IPS-20b (cell line): Measurements from ENCODE around the gene PPP1R37.
A peak's percentile ranks its signal among the peaks of the same experiment; 100 is the strongest.

Experiments
- H3K27ac ChIP-seq: one replicate; pipeline ENCODE4 v1.5.1; 2013; ENCODE audit warnings: low read length
- H3K27me3 ChIP-seq: 2 replicates; pipeline ENCODE4 v1.6.1; 2013; ENCODE audit warnings: mild to moderate bottlenecking, low read length, inconsistent platforms; ENCODE audit not compliant: insufficient read depth
- H3K36me3 ChIP-seq: 2 replicates; pipeline ENCODE4 v1.6.1; 2013; ENCODE audit warnings: low read depth, mild to moderate bottlenecking, inconsistent platforms, low read length, moderate library complexity; ENCODE audit not compliant: insufficient read depth
- H3K4me1 ChIP-seq: 2 replicates; pipeline ENCODE4 v1.6.1; 2013; ENCODE audit warnings: mild to moderate bottlenecking, control low read depth, inconsistent platforms, low read length, moderate library complexity; ENCODE audit not compliant: insufficient read depth
- H3K4me3 ChIP-seq: 2 replicates; pipeline ENCODE4 v1.5.1; 2013; ENCODE audit warnings: mild to moderate bottlenecking, low read length, inconsistent platforms
- H3K9ac ChIP-seq: 2 replicates; pipeline ENCODE4 v1.6.1; 2013; ENCODE audit warnings: low read depth, mild to moderate bottlenecking, inconsistent platforms, low read length, moderate library complexity
- H3K9me3 ChIP-seq: 2 replicates; pipeline ENCODE4 v1.6.1; 2013; ENCODE audit warnings: mild to moderate bottlenecking, low read depth, low read length, inconsistent platforms; ENCODE audit not compliant: insufficient read depth

PPP1R37 gene

GRCh38 chr19:45087531-45087930, 5.4 kb upstream of the PPP1R37 start:
- Histone ChIP-seq H3K36me3 (peaks cover 21% of the 10 kb centered on the region), H3K9ac (no peak overlapping the region), H3K9me3 (no peaks in the 10 kb centered on the region), H3K4me1 (no peaks in the 10 kb centered on the region), H3K4me3 (no peak overlapping the region), H3K27me3 (no peaks in the 10 kb centered on the region), H3K27ac (no peak overlapping the region)

- Histone ChIP-seq H3K9me3 (no peaks in the 10 kb centered on the region), H3K36me3 (peaks cover 16% of the 10 kb centered on the region), H3K27ac (no peak overlapping the region), H3K4me3 (no peak overlapping the region), H3K9ac (no peak overlapping the region), H3K4me1 (peaks cover 6% of the 10 kb centered on the region; the same call in 1 of the 2 replicates), H3K27me3 (no peaks in the 10 kb centered on the region)
Measured at GRCh38 chr19:45090034-45090433, 2.9 kb upstream of the PPP1R37 start.

- H3K27ac ChIP-seq: no peak overlapping the region
- peaks cover 6% of the 10 kb centered on the region; the same call in 1 of the 2 replicates for H3K4me1 ChIP-seq
- H3K27me3 ChIP-seq: no peaks in the 10 kb centered on the region
- 0 out of 2 replicates have a peak overlapping the region, but pooled peaks have one; percentile 69 for H3K9ac ChIP-seq
- H3K9me3 ChIP-seq: no peaks in the 10 kb centered on the region
- peak overlapping the region; percentile 60; the same call in 1 of the 2 replicates for H3K4me3 ChIP-seq
- H3K36me3 ChIP-seq: peaks cover 15% of the 10 kb centered on the region
Measured at GRCh38 chr19:45090606-45091005, 2.4 kb upstream of the PPP1R37 start.

GRCh38 chr19:45091031-45091923, 1.7 kb upstream of the PPP1R37 start:
- Histone ChIP-seq H3K4me3 (peak overlapping the region; percentile 90), H3K27me3 (no peaks in the 10 kb centered on the region), H3K4me1 (peaks cover 6% of the 10 kb centered on the region; the same call in 1 of the 2 replicates), H3K9ac (peak overlapping the region; percentile 99), H3K36me3 (peaks cover 20% of the 10 kb centered on the region), H3K27ac (peak overlapping the region; percentile 69), H3K9me3 (no peaks in the 10 kb centered on the region)

- Histone ChIP-seq H3K4me3 (peak overlapping the region; percentile 90), H3K4me1 (peaks cover 21% of the 10 kb centered on the region), H3K9ac (peak overlapping the region; percentile 99; the same call in 1 of the 2 replicates), H3K9me3 (no peaks in the 10 kb centered on the region), H3K36me3 (peaks cover 20% of the 10 kb centered on the region), H3K27me3 (no peaks in the 10 kb centered on the region), H3K27ac (no peak overlapping the region)
Measured at GRCh38 chr19:45094137-45094536, 1.2 kb downstream of the PPP1R37 start.

- H3K9me3 ChIP-seq: no peaks in the 10 kb centered on the region
- no peak overlapping the region; the same call in 1 of the 2 replicates for H3K9ac ChIP-seq
- 0 out of 2 replicates have a peak overlapping the region, but pooled peaks have one; percentile 18 for H3K4me3 ChIP-seq
- H3K4me1 ChIP-seq: peaks cover 26% of the 10 kb centered on the region
- H3K27me3 ChIP-seq: no peaks in the 10 kb centered on the region
- H3K36me3 ChIP-seq: peaks cover 19% of the 10 kb centered on the region
- no peak overlapping the region for H3K27ac ChIP-seq
Measured at GRCh38 chr19:45094707-45095106, 1.7 kb downstream of the PPP1R37 start.

GRCh38 chr19:45095496-45096413, 2.8 kb downstream of the PPP1R37 start:
- Histone ChIP-seq H3K9me3 (no peaks in the 10 kb centered on the region), H3K27me3 (no peaks in the 10 kb centered on the region), H3K4me3 (no peak overlapping the region), H3K36me3 (peaks cover 9% of the 10 kb centered on the region), H3K27ac (no peak overlapping the region), H3K4me1 (peaks cover 30% of the 10 kb centered on the region), H3K9ac (no peak overlapping the region)

GRCh38 chr19:45096700-45097099, 3.7 kb downstream of the PPP1R37 start:
- H3K4me3 ChIP-seq: no peak overlapping the region
- peaks cover 30% of the 10 kb centered on the region for H3K4me1 ChIP-seq
- H3K36me3 ChIP-seq: peaks cover 7% of the 10 kb centered on the region
- H3K9me3 ChIP-seq: no peaks in the 10 kb centered on the region
- no peak overlapping the region for H3K27ac ChIP-seq
- H3K27me3 ChIP-seq: no peaks in the 10 kb centered on the region
- H3K9ac ChIP-seq: no peak overlapping the region

- H3K27ac ChIP-seq: no peak overlapping the region
Measured at GRCh38 chr19:45097450-45097775, 4.4 kb downstream of the PPP1R37 start.

GRCh38 chr19:45097776-45098520, 5.0 kb downstream of the PPP1R37 start:
- H3K9me3 ChIP-seq: no peaks in the 10 kb centered on the region
- no peak overlapping the region for H3K27ac ChIP-seq
- peaks cover 33% of the 10 kb centered on the region for H3K4me1 ChIP-seq
- H3K36me3 ChIP-seq: peaks cover 7% of the 10 kb centered on the region
- H3K4me3 ChIP-seq: no peak overlapping the region
- H3K27me3 ChIP-seq: no peaks in the 10 kb centered on the region
- no peak overlapping the region for H3K9ac ChIP-seq

More at GRCh38 chr19:45097450-45097775, 4.4 kb downstream of the PPP1R37 start:
- Histone ChIP-seq H3K36me3 (peaks cover 7% of the 10 kb centered on the region), H3K9me3 (no peaks in the 10 kb centered on the region), H3K9ac (no peak overlapping the region), H3K4me3 (no peak overlapping the region), H3K27me3 (no peaks in the 10 kb centered on the region), H3K4me1 (peaks cover 30% of the 10 kb centered on the region)
